ENCODE results near the gene TNFRSF25. TPM values are rescaled to one million over a fixed set of nuclear protein-coding genes. Genes with fewer than 3 reads are reported as not detected.

Gene TNFRSF25
- total and polyA plus RNA-seq, 11 donors = 4.7 to 17.5 (median 9.3) TPM

DNA sequence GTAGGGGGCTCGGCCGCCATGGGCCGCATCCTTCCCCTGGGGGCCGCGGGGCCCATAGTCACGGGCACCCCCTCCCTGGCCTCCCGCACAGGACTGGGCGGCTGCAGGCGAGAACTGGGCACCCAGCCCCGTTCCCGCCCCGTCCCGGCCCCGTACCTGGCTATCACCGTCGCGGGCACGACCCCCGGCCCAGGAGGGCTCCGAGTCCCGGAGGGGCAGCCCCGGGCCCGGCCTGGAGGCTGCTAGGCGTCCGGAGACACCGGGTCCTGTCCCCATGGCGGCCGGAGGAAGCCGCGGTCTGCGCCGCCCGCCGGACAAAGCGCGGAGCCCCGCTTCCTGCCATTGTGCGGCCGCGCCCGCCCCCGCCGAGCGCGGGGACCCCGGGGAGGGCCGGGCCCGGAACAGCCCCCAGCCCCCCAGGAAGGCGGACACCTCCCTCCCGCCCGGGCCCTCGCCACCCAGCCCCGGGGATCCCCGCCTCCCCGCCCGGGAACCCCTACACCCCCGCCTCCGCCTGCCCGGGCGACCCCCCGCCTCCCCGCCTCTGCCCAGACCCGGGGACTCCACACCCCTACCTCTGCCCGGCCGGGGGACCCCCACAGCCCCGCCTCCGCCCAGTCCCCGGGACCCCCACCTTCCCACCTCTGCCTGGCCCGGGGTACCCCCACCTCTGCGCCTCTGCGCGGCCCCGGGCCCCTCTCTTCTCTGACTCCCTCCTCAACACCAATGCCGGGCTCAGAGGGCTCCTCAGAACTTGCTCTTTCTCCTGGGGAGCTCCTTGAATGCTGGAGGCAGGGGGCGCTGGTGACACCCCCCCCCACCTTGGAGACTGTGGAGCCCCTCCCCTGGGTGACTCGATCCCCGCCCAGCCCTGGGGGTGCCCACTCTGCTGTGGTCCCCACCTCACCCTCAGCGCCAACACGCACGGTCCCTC is 19.5 kb upstream of the TNFRSF25 start:
- peak overlapping the region; percentile 56 to 93 (median 82) for H3K27ac ChIP-seq
- intact Hi-C loops (cut with DNase I) = loop anchor here (1.0 to 10.0 kb wide), 10 partner anchors 37 to 162 kb away; partner anchors contain the start of genes NOL9 (in 4 of the 10) and TAS1R1 (in 3 of the 10)

DNA sequence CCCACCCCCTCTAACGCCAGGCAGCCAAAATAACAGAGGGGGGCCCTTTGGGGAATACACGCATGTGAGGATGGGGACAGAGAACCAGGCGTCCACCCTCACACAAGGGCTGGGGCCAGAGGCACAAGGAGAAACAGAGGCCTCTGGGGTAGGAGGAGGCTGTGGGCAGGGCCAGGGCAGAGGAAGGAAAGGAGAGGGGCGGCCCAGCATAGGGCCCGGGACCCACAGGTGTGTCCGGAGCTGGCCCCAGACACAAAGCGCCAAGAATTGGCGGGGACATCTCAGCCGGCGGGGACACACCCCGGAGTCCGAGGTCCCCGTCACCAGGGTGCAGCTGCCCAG is 18.8 kb upstream of the TNFRSF25 start:
- TF ChIP-seq, protein P1, sequence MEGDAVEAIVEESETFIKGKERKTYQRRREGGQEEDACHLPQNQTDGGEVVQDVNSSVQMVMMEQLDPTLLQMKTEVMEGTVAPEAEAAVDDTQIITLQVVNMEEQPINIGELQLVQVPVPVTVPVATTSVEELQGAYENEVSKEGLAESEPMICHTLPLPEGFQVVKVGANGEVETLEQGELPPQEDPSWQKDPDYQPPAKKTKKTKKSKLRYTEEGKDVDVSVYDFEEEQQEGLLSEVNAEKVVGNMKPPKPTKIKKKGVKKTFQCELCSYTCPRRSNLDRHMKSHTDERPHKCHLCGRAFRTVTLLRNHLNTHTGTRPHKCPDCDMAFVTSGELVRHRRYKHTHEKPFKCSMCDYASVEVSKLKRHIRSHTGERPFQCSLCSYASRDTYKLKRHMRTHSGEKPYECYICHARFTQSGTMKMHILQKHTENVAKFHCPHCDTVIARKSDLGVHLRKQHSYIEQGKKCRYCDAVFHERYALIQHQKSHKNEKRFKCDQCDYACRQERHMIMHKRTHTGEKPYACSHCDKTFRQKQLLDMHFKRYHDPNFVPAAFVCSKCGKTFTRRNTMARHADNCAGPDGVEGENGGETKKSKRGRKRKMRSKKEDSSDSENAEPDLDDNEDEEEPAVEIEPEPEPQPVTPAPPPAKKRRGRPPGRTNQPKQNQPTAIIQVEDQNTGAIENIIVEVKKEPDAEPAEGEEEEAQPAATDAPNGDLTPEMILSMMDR (IDR thresholded peaks at IDR 0.05) = no peak
- ATAC-seq = peak in 3 of 4 donors; percentile 5 to 25 (median 7)
- WGBS, 4 donors = 21 to 52% (median 34%) methylated on average over 9 to 13 of the region's 13 CpGs

More for the DNA sequence above, 19.5 kb upstream of the TNFRSF25 start:
- peaks cover 2 to 43% (median 27%) of the 10 kb centered on the region in 12 donors for H3K4me1 ChIP-seq
- H3K4me3 ChIP-seq = peak overlapping the region; percentile 44 to 71 (median 62)
- TF ChIP-seq, protein P1 (IDR thresholded peaks at IDR 0.05) = no peak
- no peak for TF ChIP-seq POLR2A (IDR thresholded peaks at IDR 0.05)
- H3K36me3 ChIP-seq = no peaks in the 10 kb centered on the region
- H3K27me3 ChIP-seq = peaks cover 0 to 28% (median 4%) of the 10 kb centered on the region in 9 donors
- ATAC-seq = peak in 3 of 4 donors; percentile 14 to 31 (median 20)
- peak in 1 of 5 donors; percentile 49 for DNase-seq
- 2 to 26% (median 5%) methylated on average over 7 to 80 of the region's 80 CpGs for WGBS, 4 donors
- no peaks in the 10 kb centered on the region for H3K9me3 ChIP-seq

DNA sequence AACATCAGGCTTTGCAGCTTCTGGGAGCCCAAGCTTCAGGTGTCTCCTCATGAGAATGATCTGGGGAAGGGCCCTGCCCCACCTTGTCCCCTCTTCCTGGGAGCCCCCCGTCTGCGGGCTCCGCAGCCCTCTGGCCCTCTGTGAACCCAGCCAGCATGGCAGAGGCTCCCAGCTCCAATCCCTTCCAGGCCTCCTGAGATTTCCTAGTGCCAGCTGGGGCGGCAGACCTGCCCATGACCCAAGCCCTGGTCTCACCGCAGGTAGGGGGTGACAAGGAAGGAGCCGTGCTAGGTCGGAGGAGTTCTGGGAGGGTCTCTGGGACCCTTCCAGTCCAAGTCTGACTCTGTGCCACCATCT is 17.8 kb upstream of the TNFRSF25 start:
- Histone ChIP-seq H3K27me3 (peaks cover 0 to 23% (median 4%) of the 10 kb centered on the region in 9 donors), H3K9me3 (no peaks in the 10 kb centered on the region), H3K27ac (no peak overlapping the region), H3K4me3 (peak overlapping the region in 1 of 12 donors; percentile 68), H3K36me3 (no peaks in the 10 kb centered on the region), H3K4me1 (peaks cover 0 to 26% (median 15%) of the 10 kb centered on the region in 12 donors)
- TF ChIP-seq POLR2A (IDR thresholded peaks at IDR 0.05) = no peak
- TF ChIP-seq, protein P1 (IDR thresholded peaks at IDR 0.05) = no peak
- no peak for DNase-seq
- no peak for ATAC-seq
- intact Hi-C loops (cut with DNase I) = loop anchor here in 5 of 10 donors (10.0 kb wide), 3 partner anchors 71 to 161 kb away; partner anchors contain the start of genes NOL9 (in 1 of the 5) and TAS1R1 (in 1 of the 5)
- WGBS, 4 donors = 85 to 95% (median 92%) methylated on average over 6 to 7 of the region's 7 CpGs

More for the DNA sequence above, 18.8 kb upstream of the TNFRSF25 start:
- DNase-seq = no peak
- no peaks in the 10 kb centered on the region for H3K36me3 ChIP-seq
- H3K4me1 ChIP-seq = peaks cover 0 to 37% (median 21%) of the 10 kb centered on the region in 12 donors
- H3K27ac ChIP-seq = peak overlapping the region; percentile 56 to 93 (median 82)
- H3K4me3 ChIP-seq = peak overlapping the region; percentile 44 to 71 (median 62)
- intact Hi-C loops (cut with DNase I) = loop anchor here in 9 of 10 donors (5.0 to 10.0 kb wide), 6 partner anchors 38 to 163 kb away; partner anchors contain the start of genes NOL9 (in 2 of the 9) and TAS1R1 (in 1 of the 9)
- H3K9me3 ChIP-seq = no peaks in the 10 kb centered on the region
- peaks cover 0 to 23% (median 4%) of the 10 kb centered on the region in 9 donors for H3K27me3 ChIP-seq

Measured in heart left ventricle (tissue), 16 donors.